Activated naive CD4-positive, alpha-beta T cell treated with anti-CD3 and anti-CD28 coated beads, Interleukin-2, amount 10 ng/mL, durations not matched to agents 7 days and 5 days (primary cell): ENCODE results near the gene GAS2L2.

Experiments
- CTCF ChIA-PET: fragments of 350-600 bp; sonication (Branson Sonifier 250); formaldehyde crosslinking; loops from one replicate; lab custom pipeline; 2021; ENCODE audit warnings: antibody characterized with exemption; lab: Charles Lee
- DNase-seq: peaks from one replicate; pipeline ENCODE4 v3.0.0-alpha.2; 2020
- H3K27ac Mint-ChIP-seq: one replicate; pipeline ENCODE4 v1.8.0; 2021; ENCODE audit warnings: mild to moderate bottlenecking, moderate library complexity, mixed read lengths
- H3K27me3 Mint-ChIP-seq: one replicate; pipeline ENCODE4 v1.8.0; 2021; ENCODE audit warnings: mild to moderate bottlenecking, mixed read lengths
- H3K36me3 Mint-ChIP-seq: one replicate; pipeline ENCODE4 v1.8.0; 2021; ENCODE audit warnings: mixed read lengths
- H3K4me1 Mint-ChIP-seq: one replicate; pipeline ENCODE4 v1.8.0; 2021; ENCODE audit warnings: mixed read lengths
- H3K4me3 Mint-ChIP-seq: one replicate; pipeline ENCODE4 v1.8.0; 2021; ENCODE audit warnings: mild to moderate bottlenecking, moderate library complexity, mixed read lengths
- H3K9me3 Mint-ChIP-seq: one replicate; pipeline ENCODE4 v1.8.0; 2021; ENCODE audit warnings: mixed read lengths

Gene GAS2L2

DNA sequence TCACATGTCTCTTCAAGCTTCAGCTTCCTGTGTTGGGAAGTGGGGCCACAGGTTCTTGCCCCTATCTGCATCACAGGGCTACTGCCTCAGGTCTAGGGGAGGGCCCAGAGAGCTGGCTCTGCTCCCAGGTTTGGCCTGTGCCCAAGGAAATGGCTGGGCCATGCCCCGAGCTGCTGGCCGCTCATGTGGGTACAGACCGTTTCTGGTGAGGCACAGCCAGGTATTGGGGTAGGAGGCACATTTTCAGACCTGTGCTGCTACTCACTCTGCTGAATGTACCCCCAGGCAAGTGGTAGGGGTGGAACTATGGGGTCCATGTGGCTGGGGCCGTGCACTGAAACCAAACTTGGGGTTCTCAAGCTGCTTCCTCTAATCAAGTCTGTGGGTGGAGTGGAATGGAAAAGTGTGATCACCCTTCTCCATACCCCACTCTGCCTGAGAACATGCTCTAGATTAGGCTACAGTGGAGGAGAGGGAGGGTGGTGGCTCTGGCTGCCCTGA lies 4.6 kb downstream of the GAS2L2 start:
- Mint-ChIP-seq H3K4me1 (peaks cover 13% of the 10 kb centered on the region), H3K9me3 (no peaks in the 10 kb centered on the region), H3K27me3 (peaks cover 83% of the 10 kb centered on the region), H3K4me3 (no peak overlapping the region), H3K36me3 (no peaks in the 10 kb centered on the region), H3K27ac (no peak overlapping the region)
- DNase-seq = no peak
- CTCF ChIA-PET = interaction anchor here (0.6 to 4.4 kb wide), 13 partner anchors 15 to 628 kb away, joined by 3 to 92 read pairs (median 4); partner anchors contain the start of genes RAD51D and TAF15

DNA sequence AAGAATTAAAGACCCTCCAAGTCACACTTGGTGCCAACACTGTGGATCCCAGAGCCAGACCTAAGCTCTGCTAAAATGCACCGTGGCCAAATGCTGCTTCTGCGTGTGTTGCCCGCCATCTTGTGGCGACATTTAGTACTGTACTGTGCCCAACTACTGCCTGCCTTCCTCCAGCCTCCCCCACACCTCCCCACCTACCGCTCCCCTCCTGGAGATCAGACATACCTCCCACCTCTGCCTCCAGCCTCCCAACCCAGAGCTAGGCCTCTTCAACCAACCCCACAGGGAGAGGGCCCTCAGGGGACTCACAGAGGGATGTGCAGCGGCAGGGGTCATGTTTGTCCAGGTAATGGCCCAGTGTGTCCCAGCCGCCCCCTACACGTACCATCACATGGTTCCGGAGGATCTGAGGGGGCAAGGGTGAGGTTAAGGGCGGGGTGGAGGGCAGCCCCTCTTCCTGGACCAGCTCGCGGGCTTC lies 5.5 kb downstream of the GAS2L2 start:
- Mint-ChIP-seq H3K9me3 (no peaks in the 10 kb centered on the region), H3K36me3 (no peaks in the 10 kb centered on the region), H3K4me3 (no peak overlapping the region), H3K27me3 (peaks cover 83% of the 10 kb centered on the region), H3K27ac (no peak overlapping the region), H3K4me1 (peaks cover 13% of the 10 kb centered on the region)
- CTCF ChIA-PET = interaction anchor here (0.6 to 4.4 kb wide), 28 partner anchors 9 to 629 kb away, joined by 3 to 92 read pairs (median 4); partner anchors contain the start of genes FNDC8, RASL10B and TAF15
- DNase-seq = peak; percentile 86

DNA sequence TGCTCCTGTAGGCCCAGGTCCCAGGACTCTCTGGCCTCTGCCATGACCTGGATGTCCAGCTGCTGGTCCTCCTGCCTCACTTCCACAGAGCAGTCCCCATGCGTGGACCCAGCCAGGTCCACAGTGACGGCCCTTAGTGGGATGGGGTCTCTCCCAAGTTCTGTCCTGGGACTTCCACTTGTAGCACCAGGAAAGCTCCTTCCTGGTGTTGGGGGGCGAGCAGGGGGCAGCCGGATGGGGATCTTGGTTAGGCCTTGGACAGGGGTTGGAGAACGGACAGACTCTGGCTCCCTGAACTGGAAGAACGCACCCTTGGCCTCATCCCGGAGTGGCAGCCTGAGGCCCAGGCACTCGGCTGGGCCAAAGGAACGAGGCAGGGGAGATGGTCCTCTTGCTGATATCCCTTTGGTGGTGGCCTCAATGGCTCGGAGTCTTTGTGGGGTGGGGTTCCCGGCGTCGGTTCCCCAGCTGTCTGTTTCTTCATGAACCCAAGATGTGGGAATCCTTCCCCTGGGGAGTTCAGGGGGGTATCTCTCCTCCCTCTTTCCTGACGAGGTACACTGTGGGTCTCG lies 7.2 kb downstream of the GAS2L2 start:
- Mint-ChIP-seq H3K9me3 (no peaks in the 10 kb centered on the region), H3K27ac (no peak overlapping the region), H3K4me3 (no peak overlapping the region), H3K27me3 (peaks cover 83% of the 10 kb centered on the region), H3K36me3 (no peaks in the 10 kb centered on the region), H3K4me1 (peaks cover 19% of the 10 kb centered on the region)
- CTCF ChIA-PET = interaction anchor here (2.9 to 4.4 kb wide), 2 partner anchors 132 to 133 kb away, joined by 18 to 92 read pairs; no protein-coding TSS in a partner anchor
- peak; percentile 17 for DNase-seq

DNA sequence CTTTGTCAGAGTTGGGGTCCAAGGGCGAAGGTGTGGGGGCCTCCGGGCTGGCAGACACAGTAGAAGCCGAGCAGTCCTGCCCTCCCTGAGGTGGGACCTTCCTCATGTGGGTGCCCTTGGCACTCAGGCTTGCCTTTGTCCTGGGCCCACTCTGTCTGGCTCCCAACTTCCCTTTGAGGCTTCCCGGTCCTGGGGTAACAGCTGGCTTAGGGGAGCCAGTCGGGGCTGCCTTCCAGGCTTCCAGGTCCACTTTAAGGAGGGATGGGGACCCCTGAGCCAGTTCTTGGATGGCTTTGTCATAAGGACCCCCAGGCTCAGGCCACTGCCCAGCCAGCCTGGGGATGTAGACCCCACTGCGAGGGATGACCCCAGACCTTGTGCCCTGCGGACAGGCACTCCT lies 7.8 kb downstream of the GAS2L2 start:
- peaks cover 82% of the 10 kb centered on the region for H3K27me3 Mint-ChIP-seq
- H3K27ac Mint-ChIP-seq = no peak overlapping the region
- DNase-seq = peak; percentile 18
- CTCF ChIA-PET = interaction anchor here (0.6 to 2.9 kb wide), 3 partner anchors 132 to 362 kb away, joined by 3 to 18 read pairs (median 4); no protein-coding TSS in a partner anchor
- no peak overlapping the region for H3K4me3 Mint-ChIP-seq
- peaks cover 17% of the 10 kb centered on the region for H3K4me1 Mint-ChIP-seq
- H3K9me3 Mint-ChIP-seq = no peaks in the 10 kb centered on the region
- H3K36me3 Mint-ChIP-seq = no peaks in the 10 kb centered on the region

DNA sequence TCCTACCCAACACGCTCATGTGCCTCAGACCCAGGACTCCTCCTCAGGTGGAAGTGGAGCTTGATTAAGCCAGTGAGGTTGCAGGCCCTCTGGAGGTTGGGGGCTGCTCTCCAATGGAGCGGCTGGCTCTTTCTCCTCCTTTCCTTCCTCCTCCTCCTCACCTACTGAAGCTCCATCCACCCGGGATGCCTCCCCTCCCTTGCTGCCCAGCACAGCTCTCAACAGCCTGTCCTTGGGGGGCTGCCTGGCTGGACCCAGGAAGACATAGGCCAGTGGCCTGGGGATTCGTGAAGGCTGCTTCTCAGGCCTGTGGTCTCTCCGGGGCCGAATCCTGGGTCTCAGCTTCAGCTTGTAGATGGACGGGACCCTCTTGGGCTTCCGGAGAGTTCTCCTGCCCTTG lies 8.2 kb downstream of the GAS2L2 start:
- Mint-ChIP-seq H3K9me3 (no peaks in the 10 kb centered on the region), H3K4me1 (peaks cover 14% of the 10 kb centered on the region), H3K36me3 (no peaks in the 10 kb centered on the region), H3K27ac (no peak overlapping the region), H3K4me3 (no peak overlapping the region), H3K27me3 (peaks cover 82% of the 10 kb centered on the region)
- no peak for DNase-seq
- CTCF ChIA-PET = interaction anchor here (0.6 to 2.9 kb wide), 3 partner anchors 132 to 362 kb away, joined by 3 to 18 read pairs (median 4); no protein-coding TSS in a partner anchor

DNA sequence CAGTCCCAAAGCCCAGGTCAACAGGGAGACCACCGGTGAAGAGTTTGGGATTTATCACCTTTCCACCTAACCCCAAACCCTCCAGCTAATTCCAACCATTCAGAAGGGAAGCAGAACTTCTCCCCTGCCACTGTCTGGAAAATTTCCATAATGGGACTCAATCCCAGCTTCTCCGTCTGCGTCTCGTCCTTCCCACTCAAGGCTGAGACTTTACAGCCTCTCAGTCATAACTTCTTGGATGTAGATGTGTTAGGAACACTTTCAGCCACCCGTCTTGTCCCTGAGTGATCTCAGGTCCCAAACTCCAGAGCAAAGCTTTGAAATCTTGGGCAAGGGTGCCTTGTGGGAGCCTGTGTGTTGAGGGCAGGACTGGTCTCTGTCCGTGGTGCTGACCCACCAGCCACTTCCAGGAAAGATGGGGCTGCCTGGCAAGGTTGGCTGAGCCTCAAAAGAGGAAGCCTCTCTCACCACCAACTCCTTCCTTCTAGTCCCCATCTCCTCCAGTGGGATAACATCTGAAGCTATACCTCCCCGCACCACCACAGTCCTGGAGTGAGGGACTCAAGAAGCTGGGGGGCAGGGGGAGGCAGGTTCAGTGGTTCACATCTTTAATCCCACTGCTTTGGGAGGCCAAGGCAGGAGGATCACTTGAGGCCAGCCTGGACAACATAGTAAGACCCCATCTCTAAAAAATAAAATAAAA lies 9.3 kb downstream of the GAS2L2 start:
- H3K27me3 Mint-ChIP-seq = peaks cover 82% of the 10 kb centered on the region
- no peak overlapping the region for H3K27ac Mint-ChIP-seq
- H3K4me3 Mint-ChIP-seq = no peak overlapping the region
- DNase-seq = peak; percentile 55
- CTCF ChIA-PET = interaction anchor here (1.0 to 2.9 kb wide), 2 partner anchors 15 to 131 kb away, joined by 3 to 18 read pairs; no protein-coding TSS in a partner anchor
- peaks cover 9% of the 10 kb centered on the region for H3K4me1 Mint-ChIP-seq
- H3K36me3 Mint-ChIP-seq = no peaks in the 10 kb centered on the region
- H3K9me3 Mint-ChIP-seq = no peaks in the 10 kb centered on the region

DNA sequence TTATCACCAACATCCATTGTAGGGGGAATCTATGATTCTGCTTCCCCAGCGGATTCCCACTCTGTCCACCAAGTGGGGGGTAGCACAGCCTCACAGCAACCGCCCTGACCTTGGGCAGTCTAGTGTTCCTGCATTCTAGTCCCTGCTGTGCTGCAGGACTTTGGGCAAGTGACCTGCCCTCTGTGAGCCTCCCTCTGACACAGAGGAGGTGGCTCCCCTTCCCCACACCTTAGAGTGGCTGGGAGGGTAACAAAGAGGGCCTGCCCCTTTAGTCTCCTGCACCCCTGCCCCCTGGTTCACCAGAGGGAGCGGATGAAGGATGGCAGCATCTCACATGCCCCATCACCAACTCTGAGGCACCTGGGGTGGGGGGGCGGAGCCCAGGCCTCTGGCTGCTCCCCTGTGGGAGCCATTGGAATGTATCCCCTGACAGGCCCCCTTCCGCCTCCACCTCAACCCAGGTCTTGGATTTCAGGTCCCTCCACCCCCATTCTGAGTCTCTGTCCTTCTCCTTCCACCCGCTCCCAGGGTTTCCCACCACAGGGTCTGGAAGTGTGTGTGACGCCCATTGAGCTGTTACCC lies 10.1 kb downstream of the GAS2L2 start:
- no peak overlapping the region for H3K27ac Mint-ChIP-seq
- peaks cover 82% of the 10 kb centered on the region for H3K27me3 Mint-ChIP-seq
- no peaks in the 10 kb centered on the region for H3K36me3 Mint-ChIP-seq
- CTCF ChIA-PET = interaction anchor here (1.0 to 2.9 kb wide), 3 partner anchors 16 to 130 kb away, joined by 3 to 18 read pairs (median 3); no protein-coding TSS in a partner anchor
- DNase-seq = no peak
- no peaks in the 10 kb centered on the region for H3K9me3 Mint-ChIP-seq
- H3K4me1 Mint-ChIP-seq = peaks cover 9% of the 10 kb centered on the region
- H3K4me3 Mint-ChIP-seq = no peak overlapping the region

DNA sequence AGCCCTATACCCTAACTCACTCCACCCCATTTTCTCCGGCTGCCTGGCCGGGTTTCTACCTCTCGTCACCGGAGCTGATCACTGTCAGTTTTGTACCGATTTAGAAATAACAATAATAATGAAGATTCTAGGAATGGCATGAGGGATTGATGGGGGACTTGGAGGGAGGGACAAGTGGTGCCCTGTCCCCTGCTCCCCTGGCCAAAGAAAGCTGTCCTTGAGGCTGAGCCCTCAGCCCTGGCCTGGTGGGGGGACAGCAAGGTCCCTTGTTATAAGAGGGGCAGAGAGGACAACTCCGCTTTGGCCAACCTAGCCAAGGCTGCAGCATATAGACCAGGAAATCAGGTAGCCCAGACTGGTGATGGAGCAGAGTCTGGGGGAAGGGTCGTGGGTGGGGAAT lies 10.5 kb downstream of the GAS2L2 start:
- no peak overlapping the region for H3K27ac Mint-ChIP-seq
- no peaks in the 10 kb centered on the region for H3K9me3 Mint-ChIP-seq
- no peaks in the 10 kb centered on the region for H3K36me3 Mint-ChIP-seq
- no peak for DNase-seq
- peaks cover 77% of the 10 kb centered on the region for H3K27me3 Mint-ChIP-seq
- H3K4me3 Mint-ChIP-seq = no peak overlapping the region
- CTCF ChIA-PET = interaction anchor here (1.1 kb wide), 1 partner anchor 129 kb away, joined by 3 read pairs; no protein-coding TSS in a partner anchor
- peaks cover 9% of the 10 kb centered on the region for H3K4me1 Mint-ChIP-seq

DNA sequence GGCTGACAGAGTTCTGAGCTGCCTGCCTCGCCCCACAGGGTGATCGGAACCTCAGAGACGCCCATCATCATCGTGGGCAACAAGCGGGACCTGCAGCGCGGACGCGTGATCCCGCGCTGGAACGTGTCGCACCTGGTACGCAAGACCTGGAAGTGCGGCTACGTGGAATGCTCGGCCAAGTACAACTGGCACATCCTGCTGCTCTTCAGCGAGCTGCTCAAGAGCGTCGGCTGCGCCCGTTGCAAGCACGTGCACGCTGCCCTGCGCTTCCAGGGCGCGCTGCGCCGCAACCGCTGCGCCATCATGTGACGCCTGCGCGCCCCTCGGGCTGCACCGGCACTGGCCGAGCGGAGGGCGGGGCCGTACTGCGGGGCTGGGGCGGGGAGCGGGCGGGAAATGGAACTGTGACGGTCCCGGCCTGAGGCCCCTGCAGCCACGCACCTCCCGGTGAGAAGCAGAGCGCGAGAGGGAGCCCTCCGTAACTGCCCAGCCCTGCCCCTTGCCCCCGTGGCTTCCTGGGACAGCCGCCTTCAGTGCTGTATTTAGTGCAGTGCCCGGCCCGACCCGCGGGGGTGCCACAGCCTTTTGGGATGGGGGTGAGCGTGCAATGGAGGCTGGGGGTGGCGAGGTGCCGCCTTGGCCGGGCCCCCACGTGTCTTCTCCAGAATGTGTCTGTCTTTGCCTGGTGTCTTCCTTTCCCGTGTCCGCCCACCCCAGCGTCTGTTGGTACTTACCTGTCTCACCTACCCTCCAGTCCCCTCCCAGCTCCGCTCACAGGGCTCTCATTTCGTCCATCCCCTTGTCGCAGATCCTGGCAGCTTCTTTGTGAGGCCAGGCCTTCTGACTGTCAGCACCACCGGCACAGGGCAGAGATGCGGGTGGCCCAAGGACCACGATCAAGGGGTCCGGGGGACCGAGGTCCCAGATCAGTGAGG lies 11.8 kb downstream of the GAS2L2 start:
- H3K4me1 Mint-ChIP-seq = peaks cover 9% of the 10 kb centered on the region

DNA sequence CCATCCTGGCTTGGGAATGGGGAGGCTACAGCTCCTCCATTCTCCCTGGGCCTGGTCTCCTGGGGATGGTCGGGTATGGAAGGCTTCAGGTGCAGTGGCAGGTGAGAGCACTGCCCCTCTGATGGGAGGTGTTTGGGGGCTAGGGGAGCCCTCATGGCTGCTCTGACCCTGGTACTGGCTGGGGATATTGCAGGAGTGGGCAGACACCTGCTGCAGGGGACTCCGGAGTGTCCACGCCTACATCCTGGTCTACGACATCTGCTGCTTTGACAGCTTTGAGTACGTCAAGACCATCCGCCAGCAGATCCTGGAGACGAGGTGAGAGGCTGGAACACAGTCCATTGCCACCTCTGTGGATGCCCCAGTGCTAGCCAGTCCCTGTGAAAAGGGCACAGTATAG lies 12.8 kb downstream of the GAS2L2 start:
- H3K27ac Mint-ChIP-seq = no peak overlapping the region
- CTCF ChIA-PET = interaction anchor here (1.3 kb wide), 1 partner anchor 127 kb away, joined by 4 read pairs; no protein-coding TSS in a partner anchor
- peaks cover 72% of the 10 kb centered on the region for H3K27me3 Mint-ChIP-seq
- H3K4me1 Mint-ChIP-seq = peaks cover 9% of the 10 kb centered on the region
- H3K9me3 Mint-ChIP-seq = no peaks in the 10 kb centered on the region
- no peaks in the 10 kb centered on the region for H3K36me3 Mint-ChIP-seq
- no peak for DNase-seq
- no peak overlapping the region for H3K4me3 Mint-ChIP-seq

More for the DNA sequence above, 11.8 kb downstream of the GAS2L2 start:
- CTCF ChIA-PET = no interaction called here
- H3K36me3 Mint-ChIP-seq = no peaks in the 10 kb centered on the region
- H3K27ac Mint-ChIP-seq = peak overlapping the region; percentile 58
- peak; percentile 49 for DNase-seq
- H3K9me3 Mint-ChIP-seq = no peaks in the 10 kb centered on the region
- peaks cover 71% of the 10 kb centered on the region for H3K27me3 Mint-ChIP-seq
- peak overlapping the region; percentile 7 for H3K4me3 Mint-ChIP-seq

DNA sequence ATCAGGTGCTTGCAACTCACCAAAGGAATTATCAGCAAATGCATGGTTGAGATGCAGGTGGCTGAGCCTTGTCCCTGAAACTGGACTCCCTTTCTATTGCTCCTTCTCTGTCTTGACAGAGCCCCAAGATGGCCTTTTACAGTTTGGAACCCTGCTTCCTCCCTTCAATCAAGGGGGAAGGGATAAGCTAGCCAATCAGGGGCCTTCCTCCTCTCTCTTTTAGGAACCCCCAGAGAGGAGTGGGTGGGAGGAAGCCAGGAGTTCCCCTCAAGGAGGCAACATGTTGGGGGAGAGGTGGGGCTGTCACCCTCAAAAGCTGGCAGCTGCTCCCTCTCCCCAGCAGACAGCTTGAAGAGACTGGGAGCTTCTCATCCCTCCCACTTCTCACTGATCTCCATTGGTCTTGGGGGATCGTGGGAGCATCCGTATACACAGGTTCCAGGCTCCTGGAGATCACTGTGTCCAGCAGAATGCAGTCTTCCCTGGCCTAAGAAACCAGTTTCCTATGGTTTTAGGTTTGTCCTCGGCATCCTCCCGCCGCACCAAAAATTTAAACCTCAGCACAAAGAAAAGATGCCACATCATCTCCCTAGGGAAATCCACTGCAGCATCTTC lies 14.4 kb downstream of the GAS2L2 start:
- Mint-ChIP-seq H3K4me1 (peaks cover 9% of the 10 kb centered on the region), H3K9me3 (no peaks in the 10 kb centered on the region), H3K27me3 (peaks cover 64% of the 10 kb centered on the region), H3K27ac (no peak overlapping the region), H3K4me3 (no peak overlapping the region), H3K36me3 (no peaks in the 10 kb centered on the region)
- CTCF ChIA-PET = interaction anchor here (0.9 to 1.4 kb wide), 2 partner anchors 9 to 25 kb away, joined by 3 to 4 read pairs; no protein-coding TSS in a partner anchor
- DNase-seq = no peak

DNA sequence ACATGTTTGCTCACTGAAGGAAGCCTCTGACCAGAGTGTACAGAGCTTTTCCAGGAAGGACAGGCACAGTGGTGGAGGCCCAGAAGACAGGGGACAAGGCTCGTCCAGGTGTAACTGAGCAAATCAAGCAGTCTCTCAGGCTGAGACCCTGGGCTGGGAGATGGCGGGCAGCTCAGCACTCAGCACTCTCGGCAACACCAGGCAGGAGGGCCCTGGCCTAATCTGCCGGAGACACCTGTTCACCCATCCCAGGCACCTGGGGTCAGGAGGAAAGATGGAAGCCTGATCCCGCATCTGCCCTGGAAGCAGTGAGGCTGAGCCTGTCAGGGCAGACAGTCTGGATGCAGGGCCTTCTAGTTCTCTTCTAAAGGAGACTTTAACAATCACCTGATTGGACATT lies 16.8 kb downstream of the GAS2L2 start:
- peaks cover 5% of the 10 kb centered on the region for H3K4me1 Mint-ChIP-seq
- no peak overlapping the region for H3K4me3 Mint-ChIP-seq
- H3K27me3 Mint-ChIP-seq = peaks cover 60% of the 10 kb centered on the region
- H3K36me3 Mint-ChIP-seq = no peaks in the 10 kb centered on the region
- no peaks in the 10 kb centered on the region for H3K9me3 Mint-ChIP-seq
- CTCF ChIA-PET = interaction anchor here (1.4 to 2.4 kb wide), 2 partner anchors 11 to 13 kb away, joined by 3 to 7 read pairs; no protein-coding TSS in a partner anchor
- no peak overlapping the region for H3K27ac Mint-ChIP-seq
- no peak for DNase-seq
